ENCODE measurements around the gene MSGN1.

MSGN1 gene

DNA sequence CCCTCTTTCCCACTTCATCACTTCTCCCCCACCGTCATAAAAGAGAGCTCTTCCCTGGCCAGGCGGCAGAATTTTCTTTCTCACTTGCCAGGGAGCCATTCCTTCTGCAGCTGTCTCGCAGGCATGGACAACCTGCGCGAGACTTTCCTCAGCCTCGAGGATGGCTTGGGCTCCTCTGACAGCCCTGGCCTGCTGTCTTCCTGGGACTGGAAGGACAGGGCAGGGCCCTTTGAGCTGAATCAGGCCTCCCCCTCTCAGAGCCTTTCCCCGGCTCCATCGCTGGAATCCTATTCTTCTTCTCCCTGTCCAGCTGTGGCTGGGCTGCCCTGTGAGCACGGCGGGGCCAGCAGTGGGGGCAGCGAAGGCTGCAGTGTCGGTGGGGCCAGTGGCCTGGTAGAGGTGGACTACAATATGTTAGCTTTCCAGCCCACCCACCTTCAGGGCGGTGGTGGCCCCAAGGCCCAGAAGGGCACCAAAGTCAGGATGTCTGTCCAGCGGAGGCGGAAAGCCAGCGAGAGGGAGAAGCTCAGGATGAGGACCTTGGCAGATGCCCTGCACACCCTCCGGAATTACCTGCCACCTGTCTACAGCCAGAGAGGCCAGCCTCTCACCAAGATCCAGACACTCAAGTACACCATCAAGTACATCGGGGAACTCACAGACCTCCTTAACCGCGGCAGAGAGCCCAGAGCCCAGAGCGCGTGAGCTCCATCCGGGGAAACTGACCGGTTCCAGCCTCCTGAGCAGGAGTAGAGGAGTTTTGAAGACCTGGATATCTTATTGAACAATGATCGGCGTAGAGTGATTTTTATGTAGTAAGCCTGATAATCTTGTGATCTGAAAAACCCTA, at the start of gene MSGN1:
TSS of gene MSGN1 (plus strand) at position 65 of the 850 bp plus-strand sequence. CDS start at position 124, 59 bp downstream.
- DNase-seq (ENCODE audit: low read depth in 3 of 3, low spot score in 1 of 3): no peak

- DNase-seq (ENCODE audit: low read depth in 3 of 3, low spot score in 1 of 3): no peak
Observed at GRCh38 chr2:17768894-17769293, 47.4 kb upstream of the MSGN1 start.

DNA sequence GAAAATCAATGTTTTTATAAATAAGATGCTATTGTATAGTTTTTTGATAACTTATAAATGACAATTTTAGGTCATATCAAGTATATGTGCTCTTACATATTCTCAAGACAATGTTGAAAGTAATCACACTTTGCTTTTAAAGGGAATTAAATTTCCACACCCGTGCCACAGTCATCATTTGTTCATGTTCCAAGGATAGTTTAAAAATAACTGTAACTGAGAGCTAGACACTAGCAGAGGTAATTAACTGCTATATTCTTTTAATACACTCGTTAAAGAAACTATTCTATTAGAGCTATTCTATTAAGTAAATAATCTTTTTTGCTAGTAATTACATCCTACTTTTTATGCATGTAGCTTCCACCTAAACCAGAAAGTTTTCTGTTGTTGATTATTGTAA, 44.3 kb upstream of the MSGN1 start:
- no peak for DNase-seq (ENCODE audit: low read depth in 3 of 3, low spot score in 1 of 3)

DNA sequence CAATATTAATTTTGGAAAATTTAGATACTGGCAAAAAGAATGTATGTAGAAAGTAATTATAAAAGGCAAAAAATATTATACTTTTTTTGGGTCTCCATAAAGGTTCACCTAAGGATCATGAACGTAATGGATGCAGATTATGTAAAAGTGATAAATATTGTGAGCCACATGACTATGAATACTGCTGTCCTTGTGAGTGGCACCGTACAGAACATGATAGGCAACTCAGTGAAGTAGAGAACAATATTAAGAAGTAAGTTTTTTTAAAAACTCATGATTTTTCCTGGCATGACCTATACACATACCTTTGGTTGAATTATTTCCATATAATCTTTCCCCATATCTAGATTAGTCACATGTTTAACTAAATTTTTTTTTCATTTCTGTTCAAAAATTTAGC, 43.7 kb upstream of the MSGN1 start:
- DNase-seq (ENCODE audit: low read depth in 3 of 3, low spot score in 1 of 3): no peak

- no peak for DNase-seq (ENCODE audit: low read depth in 3 of 3, low spot score in 1 of 3)
Observed at GRCh38 chr2:17780546-17780945, 35.7 kb upstream of the MSGN1 start.

DNA sequence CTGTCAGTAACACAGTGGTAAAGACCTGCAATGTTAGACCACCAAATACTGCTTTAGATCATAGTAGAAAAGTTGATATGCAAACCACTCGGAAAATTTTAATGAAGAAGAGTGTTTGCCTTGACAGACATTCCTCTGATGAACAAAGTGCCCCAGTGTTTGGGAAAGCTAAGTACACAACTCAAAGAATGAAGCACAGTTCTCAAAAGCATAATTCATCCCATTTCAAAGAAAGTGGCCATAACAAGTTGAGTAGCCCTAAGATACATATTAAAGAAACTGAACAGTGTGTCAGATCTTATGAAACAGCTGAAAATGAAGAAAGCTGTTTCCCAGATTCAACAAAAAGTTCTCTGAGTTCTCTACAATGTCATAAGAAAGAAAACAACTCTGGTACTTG, 34.8 kb upstream of the MSGN1 start:
- DNase-seq (ENCODE audit: low read depth in 3 of 3, low spot score in 1 of 3): no peak

DNA sequence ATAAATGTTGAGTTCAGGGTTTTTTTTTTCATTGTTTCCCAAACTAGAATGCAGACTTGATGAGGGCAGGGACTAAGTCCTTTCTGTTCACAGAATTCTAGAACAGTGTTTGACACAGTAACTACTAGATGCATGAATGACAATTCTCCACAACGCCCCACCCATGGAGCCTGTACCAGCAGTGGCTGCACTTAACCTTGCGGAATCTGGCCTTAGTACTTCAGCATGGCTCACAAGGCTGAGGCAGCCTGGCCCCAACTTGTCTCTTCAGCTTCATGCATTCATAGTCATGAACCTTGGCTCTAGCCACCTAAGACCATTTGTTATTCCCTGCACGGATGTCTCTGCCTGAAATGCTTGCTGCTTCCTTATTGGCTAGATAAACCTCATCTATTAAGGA, 29.5 kb upstream of the MSGN1 start:
- no peak for DNase-seq (ENCODE audit: low read depth in 3 of 3, low spot score in 1 of 3)

DNA sequence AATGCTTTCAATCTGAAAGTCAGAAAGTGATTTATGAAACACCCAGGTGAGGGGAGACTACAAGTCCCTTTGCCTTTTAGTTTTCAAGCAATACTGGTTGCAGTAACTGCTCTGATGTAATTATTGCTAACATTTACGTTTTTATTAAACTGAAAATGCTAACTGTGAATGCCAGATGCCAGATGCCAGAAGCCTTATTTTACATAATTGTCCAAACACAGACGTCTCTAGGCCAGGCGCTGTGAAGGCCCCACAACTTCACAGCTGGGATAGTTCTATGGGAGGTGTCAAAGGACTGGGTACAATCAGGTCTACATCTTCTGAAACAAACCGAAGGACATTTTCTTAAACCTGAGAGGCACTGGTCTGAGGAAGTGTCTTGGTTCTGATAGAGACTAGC, 27.5 kb upstream of the MSGN1 start:
- DNase-seq (ENCODE audit: low read depth in 3 of 3, low spot score in 1 of 3): no peak

GRCh38 chr2:17790536-17790935, 25.7 kb upstream of the MSGN1 start:
- no peak for DNase-seq (ENCODE audit: low read depth in 3 of 3, low spot score in 1 of 3)

DNA sequence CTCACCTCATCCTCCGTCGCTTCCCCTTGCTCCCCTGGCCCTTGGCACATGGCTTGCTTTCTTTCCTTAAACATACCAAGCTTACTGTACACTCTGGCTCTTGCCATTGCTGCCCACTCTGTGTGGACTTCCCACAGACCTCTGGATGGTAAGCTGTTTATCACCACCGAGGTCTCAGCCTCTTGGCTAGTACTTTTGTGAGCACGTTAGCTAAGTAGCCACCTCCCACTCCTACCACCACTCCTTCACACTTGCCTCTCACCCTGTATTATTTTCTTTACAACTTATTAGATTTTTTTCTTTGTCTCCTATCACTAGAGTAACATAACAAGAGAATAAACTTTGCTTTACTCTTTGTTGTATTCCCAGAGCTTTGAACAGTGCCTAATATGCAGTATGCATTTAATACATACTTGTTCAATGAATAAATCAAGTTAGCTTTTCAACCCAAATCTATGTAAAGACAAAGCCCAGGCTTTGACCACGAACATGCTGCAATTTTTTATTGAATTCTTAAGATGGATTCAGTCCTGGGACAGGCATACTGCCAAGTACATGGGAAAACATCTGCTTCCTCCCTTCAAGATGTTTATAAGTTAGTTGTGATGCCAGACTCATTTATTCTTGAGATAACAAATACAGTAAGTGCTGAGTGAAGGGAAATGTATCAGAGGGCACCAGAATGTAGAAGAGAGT, 25.0 kb upstream of the MSGN1 start:
- no peak for DNase-seq (ENCODE audit: low read depth in 3 of 3, low spot score in 1 of 3)

GRCh38 chr2:17791817-17792130, 24.5 kb upstream of the MSGN1 start:
- no peak for DNase-seq (ENCODE audit: low read depth in 3 of 3, low spot score in 1 of 3)

DNA sequence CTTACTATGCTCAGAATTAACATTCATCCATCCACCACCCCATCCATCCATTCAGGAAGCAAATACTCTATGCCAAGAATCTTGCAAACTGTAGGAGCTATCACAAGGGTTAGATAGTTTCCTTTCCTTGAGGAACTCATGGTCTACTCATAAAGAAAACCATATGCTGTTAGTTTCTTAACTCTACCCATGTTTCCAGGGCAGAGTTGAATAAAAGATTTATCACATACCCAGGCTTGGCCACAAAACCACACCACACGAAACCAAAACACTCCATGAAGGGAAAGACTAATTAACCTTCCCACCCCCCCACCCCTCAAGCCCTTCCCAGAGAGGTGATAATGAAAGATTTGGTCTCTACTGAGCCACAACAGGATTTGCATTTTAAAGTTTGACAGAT, 23.7 kb upstream of the MSGN1 start:
- no peak for DNase-seq (ENCODE audit: low read depth in 3 of 3, low spot score in 1 of 3)

DNA sequence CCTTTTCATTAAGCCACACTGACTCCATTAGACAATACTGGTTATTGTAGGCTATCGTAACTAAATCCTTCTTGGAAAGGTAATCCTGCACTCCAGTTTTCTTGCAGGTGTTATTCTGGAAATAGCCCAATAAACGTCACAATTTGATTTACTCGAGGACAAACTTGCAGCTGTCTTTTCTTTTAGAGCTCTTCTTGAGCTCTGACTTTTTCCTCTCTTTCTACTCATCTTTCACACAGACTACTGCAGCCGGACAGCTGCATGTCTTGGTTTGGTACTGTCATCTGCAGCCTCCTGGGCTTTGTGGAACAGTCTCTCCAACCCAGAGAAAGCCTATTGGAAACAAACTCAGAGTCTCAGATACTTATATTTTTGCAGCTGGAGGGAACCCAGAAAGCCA, 23.0 kb upstream of the MSGN1 start:
- no peak for DNase-seq (ENCODE audit: low read depth in 3 of 3, low spot score in 1 of 3)

GRCh38 chr2:17793803-17794354, 22.4 kb upstream of the MSGN1 start:
- no peak for DNase-seq (ENCODE audit: low read depth in 3 of 3, low spot score in 1 of 3)

DNA sequence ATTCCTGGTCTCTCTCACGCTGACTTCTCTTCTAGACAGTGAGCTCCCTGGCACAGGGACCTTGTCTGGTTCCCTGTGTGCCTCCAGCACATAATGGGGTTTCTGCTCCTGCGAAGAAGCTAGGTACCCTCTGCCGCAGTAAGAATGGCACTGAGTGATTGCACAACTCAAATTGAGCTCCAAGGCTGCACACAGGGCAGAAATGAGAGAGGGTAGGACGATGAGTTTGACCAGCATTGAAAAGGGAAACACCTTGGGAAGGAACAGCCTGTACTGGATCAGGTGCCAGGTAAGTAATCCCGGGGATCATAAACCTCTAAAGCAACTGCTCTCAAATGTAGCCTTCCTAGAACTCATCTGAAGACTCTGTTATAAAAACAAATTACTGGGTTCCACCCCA, 21.0 kb upstream of the MSGN1 start:
- no peak for DNase-seq (ENCODE audit: low read depth in 3 of 3, low spot score in 1 of 3)

DNA sequence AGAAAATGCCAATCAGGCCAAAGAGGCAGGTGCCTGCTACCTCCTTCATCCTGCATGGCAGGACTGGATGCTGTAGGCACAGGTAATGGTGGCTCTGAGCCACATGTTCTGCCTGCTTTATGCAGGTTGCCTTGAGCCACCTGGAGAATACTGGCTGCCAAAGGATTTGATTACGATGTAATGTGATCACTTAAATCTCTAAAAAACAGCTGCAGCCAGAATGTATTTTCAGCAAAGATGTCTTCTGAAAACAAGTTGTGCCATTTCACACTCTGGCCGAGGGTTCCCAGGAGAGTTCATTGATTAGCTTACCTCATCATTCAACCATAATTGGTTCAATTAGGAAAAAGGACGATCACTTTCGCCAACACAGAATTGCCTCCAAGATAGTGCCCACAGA, 17.9 kb upstream of the MSGN1 start:
- no peak for DNase-seq (ENCODE audit: low read depth in 3 of 3, low spot score in 1 of 3)

DNA sequence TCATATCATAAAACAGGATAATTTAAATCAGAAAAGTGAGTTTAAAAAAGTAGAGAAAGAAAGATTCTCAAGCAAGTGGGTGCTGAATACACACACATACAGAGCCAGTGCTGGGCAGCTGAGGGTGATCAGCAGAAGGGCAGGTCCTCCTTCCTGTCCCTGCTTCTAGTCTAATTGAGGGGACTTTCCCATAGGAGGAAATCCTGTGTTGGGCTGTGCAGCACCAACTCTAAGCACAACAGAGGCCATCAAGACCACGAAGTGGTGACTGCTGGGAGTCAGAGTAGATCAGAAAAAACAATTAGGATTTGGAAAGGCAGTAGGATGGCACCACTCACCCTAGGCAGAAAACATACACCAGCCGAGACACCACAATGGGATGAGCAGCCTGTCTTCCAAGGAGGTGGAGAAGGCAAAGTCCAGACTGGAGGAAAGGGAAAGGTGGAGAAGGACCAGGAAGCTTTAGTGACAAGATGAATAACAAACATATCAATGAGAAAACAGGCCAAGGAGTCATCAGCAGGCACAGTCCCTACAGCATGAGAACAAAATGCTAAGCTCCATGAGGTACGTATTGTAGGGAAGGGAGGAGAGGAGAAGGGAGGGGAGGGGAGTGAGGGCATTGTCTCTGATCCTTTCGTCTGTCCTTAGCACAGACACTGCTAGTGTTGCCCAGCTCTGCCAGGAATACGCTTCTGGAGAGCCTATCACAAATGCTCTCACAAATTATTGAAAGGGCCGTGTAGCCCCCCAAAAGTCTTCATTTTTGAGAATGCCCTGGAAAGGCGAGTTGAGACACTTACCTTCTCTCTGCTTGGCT, 16.7 kb upstream of the MSGN1 start:
- DNase-seq (ENCODE audit: low read depth in 3 of 3, low spot score in 1 of 3): no peak

- no peak for DNase-seq (ENCODE audit: low read depth in 3 of 3, low spot score in 1 of 3)
Observed at GRCh38 chr2:17800219-17800618, 16.0 kb upstream of the MSGN1 start.

GRCh38 chr2:17800693-17801458, 15.4 kb upstream of the MSGN1 start:
- DNase-seq (ENCODE audit: low read depth in 3 of 3, low spot score in 1 of 3): no peak

DNA sequence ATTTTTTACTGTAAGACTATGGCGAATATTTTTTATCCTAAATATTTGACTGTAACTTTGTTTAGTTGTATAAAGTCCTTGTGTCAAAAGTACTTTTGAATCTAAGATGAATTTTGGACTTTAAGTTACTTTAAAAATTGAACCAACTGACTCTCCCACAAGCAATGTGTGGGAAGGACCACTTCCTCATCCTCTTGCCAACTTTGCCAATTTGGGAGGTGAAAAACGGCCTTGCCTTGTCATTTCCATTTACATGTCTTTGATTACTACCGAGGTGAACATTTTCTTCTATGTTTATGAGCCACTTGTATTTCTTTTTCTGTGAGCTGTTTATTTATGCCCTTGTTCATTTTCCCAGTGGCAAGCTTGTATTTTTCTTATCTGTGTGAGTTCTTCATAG, 12.8 kb upstream of the MSGN1 start:
- DNase-seq (ENCODE audit: low read depth in 3 of 3, low spot score in 1 of 3): no peak

DNA sequence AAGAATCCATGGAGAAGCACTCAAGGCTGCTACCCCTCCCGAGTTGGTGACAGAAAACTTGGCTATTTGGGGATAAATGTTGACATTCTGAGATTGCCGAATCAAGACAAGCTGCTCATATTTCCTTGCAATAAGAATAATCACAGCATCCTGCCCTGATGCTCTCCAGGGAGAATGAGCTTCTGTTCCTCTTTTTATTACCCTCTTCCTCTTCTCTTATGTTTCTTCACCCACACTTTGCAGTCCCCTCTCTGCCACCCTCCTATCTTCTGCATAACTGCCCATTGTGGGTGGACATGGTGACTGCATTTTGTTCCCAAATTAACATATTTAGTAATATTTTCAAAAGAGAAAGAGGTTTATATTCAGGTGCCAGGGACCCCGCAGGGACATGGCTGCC, 11.9 kb upstream of the MSGN1 start:
- DNase-seq (ENCODE audit: low read depth in 3 of 3, low spot score in 1 of 3): no peak
